Left lung (tissue), 10 donors: Measurements from ENCODE around the gene CARD14. TPM values are rescaled to one million over a fixed set of nuclear protein-coding genes. Genes with fewer than 3 reads are reported as not detected.

Experiments used
- ATAC-seq: fragments of 200-7000 bp; cut with Tn5 transposase; one replicate; pipeline ENCODE4 v1.9.1; 2020; ENCODE audit warnings: moderate library complexity
- DNase-seq, 4 donors: peaks; one replicate each; pipeline ENCODE4 v3.0.0-alpha.2; 2013 to 2020
- H3K27ac ChIP-seq, 2 donors: fragments of 200-600 bp; sonication (generic) in 1 of 2; one replicate each; pipeline versions ENCODE4 v1.5.0 to v1.8.0; 2020 to 2021
- H3K27me3 ChIP-seq, 2 donors: fragments of 200-600 bp; sonication (generic) in 1 of 2; one replicate each; pipeline versions ENCODE4 v1.5.0 to v1.8.0; 2020 to 2021
- H3K36me3 ChIP-seq, 2 donors: fragments of 200-600 bp; sonication (generic) in 1 of 2; one replicate each; pipeline versions ENCODE4 v1.5.0 to v1.8.0; 2020 to 2021
- H3K4me1 ChIP-seq, 2 donors: fragments of 200-600 bp; one replicate each; pipeline ENCODE4 v1.8.0; 2021
- H3K4me3 ChIP-seq, 2 donors: fragments of 200-600 bp; sonication (generic) in 1 of 2; one replicate each; pipeline versions ENCODE4 v1.5.0 to v1.8.0; 2020 to 2021; ENCODE audit warnings: mild to moderate bottlenecking in 1 of 2
- H3K9me3 ChIP-seq, 2 donors: fragments of 200-600 bp; sonication (generic) in 1 of 2; one replicate each; pipeline versions ENCODE4 v1.5.0 to v1.8.0; 2020 to 2021
- intact Hi-C, 2 donors: fragments of 100-400 bp; cut with DNase I; formaldehyde crosslinking; loops; one replicate each; pipeline versions ENCODE4 v1.11.2 to v1.14.2; 2022
- polyA plus RNA-seq, 6 donors: library from polyadenylated mRNA; unstranded; fragments of 120-200 nt; gene quantifications; one replicate each; pipeline ENCODE4 v1.2.1, GENCODE V29; 2013; ENCODE audit not compliant: insufficient read length in 6 of 6
- total RNA-seq, 2 donors: library from RNA; stranded (reverse); fragmentation: NEBNext Ultra II Directional; extraction: Animal tissue kit (Norgen Biotek cat#: 25700); gene quantifications; one replicate each; pipeline ENCODE4 v1.2.1, GENCODE V29; 2021
- TF ChIP-seq, protein P1 (sequence below), 2 donors: fragments of 200-600 bp; sonication (generic) in 1 of 2; IDR thresholded peaks; one replicate each; pipeline versions ENCODE4 v1.5.0 to v1.8.0; 2021; ENCODE audit warnings: antibody characterized with exemption in 2 of 2
- donor health status: DM: no; HTN: yes; CAD: no.
- donor health status: DM: no; HTN: no; CAD: no.

Gene CARD14
- total and polyA plus RNA-seq, 8 donors = 0.41 to 3.2 (median 1.8) TPM

GRCh38 chr17:80132906-80133625, 36.8 kb upstream of the CARD14 start:
- Histone ChIP-seq H3K4me1 (no peaks in the 10 kb centered on the region), H3K9me3 (no peaks in the 10 kb centered on the region), H3K27me3 (no peaks in the 10 kb centered on the region), H3K4me3 (no peak overlapping the region), H3K36me3 (peaks cover 9 to 61% of the 10 kb centered on the region in 2 donors), H3K27ac (no peak overlapping the region)
- ATAC-seq (no peak), DNase-seq (no peak)
- TF ChIP-seq, protein P1, sequence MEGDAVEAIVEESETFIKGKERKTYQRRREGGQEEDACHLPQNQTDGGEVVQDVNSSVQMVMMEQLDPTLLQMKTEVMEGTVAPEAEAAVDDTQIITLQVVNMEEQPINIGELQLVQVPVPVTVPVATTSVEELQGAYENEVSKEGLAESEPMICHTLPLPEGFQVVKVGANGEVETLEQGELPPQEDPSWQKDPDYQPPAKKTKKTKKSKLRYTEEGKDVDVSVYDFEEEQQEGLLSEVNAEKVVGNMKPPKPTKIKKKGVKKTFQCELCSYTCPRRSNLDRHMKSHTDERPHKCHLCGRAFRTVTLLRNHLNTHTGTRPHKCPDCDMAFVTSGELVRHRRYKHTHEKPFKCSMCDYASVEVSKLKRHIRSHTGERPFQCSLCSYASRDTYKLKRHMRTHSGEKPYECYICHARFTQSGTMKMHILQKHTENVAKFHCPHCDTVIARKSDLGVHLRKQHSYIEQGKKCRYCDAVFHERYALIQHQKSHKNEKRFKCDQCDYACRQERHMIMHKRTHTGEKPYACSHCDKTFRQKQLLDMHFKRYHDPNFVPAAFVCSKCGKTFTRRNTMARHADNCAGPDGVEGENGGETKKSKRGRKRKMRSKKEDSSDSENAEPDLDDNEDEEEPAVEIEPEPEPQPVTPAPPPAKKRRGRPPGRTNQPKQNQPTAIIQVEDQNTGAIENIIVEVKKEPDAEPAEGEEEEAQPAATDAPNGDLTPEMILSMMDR (IDR thresholded peaks at IDR 0.05) = no peak
- intact Hi-C loops = no loop called here

DNA sequence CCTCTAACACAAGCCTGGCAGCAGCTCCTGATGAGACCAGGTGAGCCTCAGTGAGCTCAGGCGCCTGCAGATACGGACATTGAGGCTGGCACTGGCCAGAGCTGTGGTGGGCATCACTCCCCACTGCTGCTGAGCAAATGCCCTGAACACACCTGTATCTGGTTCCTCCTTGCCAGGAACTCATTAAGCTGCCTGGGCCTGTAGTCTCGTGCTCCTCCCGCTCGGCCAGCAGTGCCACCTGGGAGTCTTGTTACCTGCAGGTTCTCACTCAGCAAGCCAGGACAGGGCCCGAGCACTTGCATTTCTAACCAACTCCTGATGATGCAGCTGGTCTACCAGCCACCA, 36.2 kb upstream of the CARD14 start:
- DNase-seq = no peak
- H3K36me3 ChIP-seq = peaks cover 11 to 66% of the 10 kb centered on the region in 2 donors
- intact Hi-C loops = no loop called here
- no peak overlapping the region for H3K27ac ChIP-seq
- H3K4me1 ChIP-seq = no peaks in the 10 kb centered on the region
- H3K9me3 ChIP-seq = no peaks in the 10 kb centered on the region
- H3K4me3 ChIP-seq = no peak overlapping the region
- TF ChIP-seq, protein P1 (IDR thresholded peaks at IDR 0.05) = no peak
- ATAC-seq = no peak
- H3K27me3 ChIP-seq = no peaks in the 10 kb centered on the region

DNA sequence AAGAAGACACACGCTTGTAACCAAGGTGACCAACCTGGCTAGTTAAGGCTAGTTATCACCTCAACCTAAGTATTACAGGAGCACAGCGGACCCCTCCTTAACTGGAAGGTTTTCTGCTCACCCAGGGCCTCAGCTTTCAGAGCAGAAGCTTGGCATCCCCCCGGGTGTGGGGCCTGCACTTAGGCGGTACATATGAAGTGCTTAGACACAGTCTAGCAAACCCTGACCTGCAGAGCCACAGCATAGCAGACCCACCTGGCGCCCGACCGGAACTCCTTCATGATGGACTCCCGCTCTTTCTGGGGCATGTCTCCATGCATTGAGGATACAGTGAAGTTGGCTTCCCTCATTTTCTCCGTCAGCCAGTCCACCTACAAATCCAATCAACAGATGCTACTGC, 32.7 kb upstream of the CARD14 start:
- intact Hi-C loops = no loop called here
- DNase-seq = no peak
- no peak for ATAC-seq
- Histone ChIP-seq H3K4me3 (no peak overlapping the region), H3K4me1 (no peaks in the 10 kb centered on the region), H3K27me3 (no peaks in the 10 kb centered on the region), H3K27ac (no peak overlapping the region), H3K36me3 (peaks cover 17 to 100% of the 10 kb centered on the region in 2 donors), H3K9me3 (no peaks in the 10 kb centered on the region)
- TF ChIP-seq, protein P1 (IDR thresholded peaks at IDR 0.05) = no peak

GRCh38 chr17:80138856-80139426, 30.9 kb upstream of the CARD14 start:
- intact Hi-C loops = no loop called here
- Histone ChIP-seq H3K27ac (no peak overlapping the region), H3K4me1 (no peaks in the 10 kb centered on the region), H3K4me3 (no peak overlapping the region), H3K27me3 (no peaks in the 10 kb centered on the region), H3K36me3 (peaks cover 20 to 100% of the 10 kb centered on the region in 2 donors), H3K9me3 (no peaks in the 10 kb centered on the region)
- ATAC-seq = no peak
- TF ChIP-seq, protein P1 (IDR thresholded peaks at IDR 0.05) = no peak
- no peak for DNase-seq

DNA sequence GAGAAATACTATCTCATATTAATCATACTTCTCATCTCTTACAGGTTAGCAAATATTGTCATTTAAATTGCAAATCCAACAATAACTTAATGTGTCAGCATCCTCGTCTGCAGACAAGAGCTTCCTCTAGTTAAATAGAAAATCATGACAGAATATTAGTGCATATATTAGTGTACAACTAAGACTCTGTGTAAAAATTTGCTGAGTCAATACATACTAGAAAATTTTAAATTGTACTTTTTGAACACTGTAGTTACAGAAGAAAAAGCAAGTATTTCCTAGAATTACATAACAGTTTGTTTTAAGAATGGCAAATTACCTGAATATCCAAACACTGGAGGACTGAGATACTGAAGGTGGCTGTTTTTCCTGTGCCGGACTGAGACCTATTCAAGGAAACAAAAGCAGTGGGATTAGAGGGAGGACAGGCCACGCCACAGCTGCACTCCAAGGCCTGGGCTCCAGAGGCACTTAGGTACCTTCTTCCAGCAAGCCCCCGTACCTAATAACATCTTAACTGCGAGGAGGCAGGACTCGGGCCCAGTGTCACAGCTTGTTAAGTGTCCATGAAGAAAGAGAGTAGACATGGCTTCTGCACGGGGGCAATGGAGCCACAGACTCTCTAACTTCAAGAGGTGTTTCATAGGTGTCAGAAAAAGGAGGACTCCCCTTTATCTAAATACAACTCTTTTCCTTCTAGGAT, 28.2 kb upstream of the CARD14 start:
- no peak overlapping the region for H3K27ac ChIP-seq
- no peak for ATAC-seq
- no peak for DNase-seq
- H3K4me1 ChIP-seq = peaks cover 10 to 19% of the 10 kb centered on the region in 2 donors
- no peaks in the 10 kb centered on the region for H3K27me3 ChIP-seq
- TF ChIP-seq, protein P1 (IDR thresholded peaks at IDR 0.05) = no peak
- H3K36me3 ChIP-seq = peaks cover 17 to 74% of the 10 kb centered on the region in 2 donors
- no peaks in the 10 kb centered on the region for H3K9me3 ChIP-seq
- intact Hi-C loops = no loop called here
- no peak overlapping the region for H3K4me3 ChIP-seq
